ENCODE data around the gene SH3D19. TPM values are rescaled to one million over a fixed set of nuclear protein-coding genes. Genes with fewer than 3 reads are reported as not detected.

The SH3D19 gene
- polyA plus RNA-seq, 3 donors, result not detected

GRCh38 chr4:151217326-151217725 is 108.1 kb downstream of the SH3D19 start:
- intact Hi-C loops (cut with micrococcal nuclease), result no loop called here
- TF ChIP-seq, protein P1, sequence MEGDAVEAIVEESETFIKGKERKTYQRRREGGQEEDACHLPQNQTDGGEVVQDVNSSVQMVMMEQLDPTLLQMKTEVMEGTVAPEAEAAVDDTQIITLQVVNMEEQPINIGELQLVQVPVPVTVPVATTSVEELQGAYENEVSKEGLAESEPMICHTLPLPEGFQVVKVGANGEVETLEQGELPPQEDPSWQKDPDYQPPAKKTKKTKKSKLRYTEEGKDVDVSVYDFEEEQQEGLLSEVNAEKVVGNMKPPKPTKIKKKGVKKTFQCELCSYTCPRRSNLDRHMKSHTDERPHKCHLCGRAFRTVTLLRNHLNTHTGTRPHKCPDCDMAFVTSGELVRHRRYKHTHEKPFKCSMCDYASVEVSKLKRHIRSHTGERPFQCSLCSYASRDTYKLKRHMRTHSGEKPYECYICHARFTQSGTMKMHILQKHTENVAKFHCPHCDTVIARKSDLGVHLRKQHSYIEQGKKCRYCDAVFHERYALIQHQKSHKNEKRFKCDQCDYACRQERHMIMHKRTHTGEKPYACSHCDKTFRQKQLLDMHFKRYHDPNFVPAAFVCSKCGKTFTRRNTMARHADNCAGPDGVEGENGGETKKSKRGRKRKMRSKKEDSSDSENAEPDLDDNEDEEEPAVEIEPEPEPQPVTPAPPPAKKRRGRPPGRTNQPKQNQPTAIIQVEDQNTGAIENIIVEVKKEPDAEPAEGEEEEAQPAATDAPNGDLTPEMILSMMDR (IDR thresholded peaks at IDR 0.05), result no peak
- no peak for DNase-seq
- H3K27ac Mint-ChIP-seq, result no peak overlapping the region
- H3K9me3 Mint-ChIP-seq, result peaks cover 0 to 4% (median 0%) of the 10 kb centered on the region in 7 donors
- H3K27me3 ChIP-seq (ENCODE audit: control insufficient read depth in 2 of 2, insufficient read depth in 2 of 2, low read length in 2 of 2), result no peaks in the 10 kb centered on the region
- H3K4me1 Mint-ChIP-seq, result no peaks in the 10 kb centered on the region
- no peaks in the 10 kb centered on the region for H3K9me3 ChIP-seq (replicated peaks in 1 of 2; ENCODE audit: control insufficient read depth in 1 of 2, insufficient read depth in 1 of 2, low read length in 2 of 2)
- no peak overlapping the region for H3K27ac ChIP-seq (ENCODE audit: low read depth in 1 of 2, low read length in 2 of 2)
- H3K36me3 Mint-ChIP-seq, result no peaks in the 10 kb centered on the region
- no peaks in the 10 kb centered on the region for H4K20me1 ChIP-seq (ENCODE audit: insufficient read depth, low read length)
- H3K27me3 Mint-ChIP-seq (ENCODE audit: low read depth in 3 of 3), result peaks cover 0 to 3% (median 3%) of the 10 kb centered on the region in 3 donors
- H3K36me3 ChIP-seq (replicated peaks in 1 of 2; ENCODE audit: control insufficient read depth in 1 of 2, insufficient read depth in 2 of 2, low read length in 2 of 2), result no peaks in the 10 kb centered on the region
- WGBS (ENCODE audit: insufficient coverage), result no CpG with 5 or more reads among the region's 2 CpGs
- H3K4me3 ChIP-seq (replicated peaks in 1 of 3; ENCODE audit: low read depth in 2 of 3, low read length in 3 of 3), result no peak overlapping the region
- no peak overlapping the region for H3K4me3 Mint-ChIP-seq
- H2AFZ ChIP-seq (ENCODE audit: insufficient read depth, low read depth, low read length, poor library complexity, severe bottlenecking), result no peak overlapping the region
- no peaks in the 10 kb centered on the region for H3K4me1 ChIP-seq (ENCODE audit: control insufficient read depth in 1 of 2, insufficient read depth in 2 of 2, low read length in 2 of 2)
- H3K9ac ChIP-seq (ENCODE audit: insufficient read depth, low read length, poor library complexity, severe bottlenecking), result no peak overlapping the region
- no peak overlapping the region for H3K4me2 ChIP-seq (replicated peaks; ENCODE audit: extremely low read depth, low read length, poor library complexity, severe bottlenecking)
- H3K79me2 ChIP-seq (ENCODE audit: insufficient read depth, low read length), result no peaks in the 10 kb centered on the region

DNA sequence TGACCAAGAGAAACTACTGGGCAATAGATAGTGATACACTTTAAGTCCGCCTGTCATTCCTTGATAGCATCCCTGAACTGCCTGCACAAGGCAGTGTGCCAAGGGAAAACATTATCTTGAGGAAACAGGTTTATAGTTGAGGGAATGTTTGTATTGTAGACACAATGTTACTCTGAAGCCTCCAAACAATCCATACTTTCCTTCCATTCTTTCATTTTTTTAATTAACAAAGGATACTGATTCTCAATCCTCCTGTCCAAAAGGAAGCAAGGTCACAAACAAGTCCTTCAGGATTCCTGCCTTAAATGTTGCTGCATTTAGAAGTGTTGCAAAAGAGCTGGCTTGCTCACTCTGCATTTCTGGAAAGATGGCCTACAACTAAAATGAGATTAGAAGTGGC is 110.1 kb downstream of the SH3D19 start:
- no peak overlapping the region for H3K27ac ChIP-seq (ENCODE audit: low read depth in 1 of 2, low read length in 2 of 2)
- no peaks in the 10 kb centered on the region for H3K36me3 ChIP-seq (replicated peaks in 1 of 2; ENCODE audit: control insufficient read depth in 1 of 2, insufficient read depth in 2 of 2, low read length in 2 of 2)
- intact Hi-C loops (cut with micrococcal nuclease), result no loop called here
- Mint-ChIP-seq H3K27me3 (ENCODE audit: low read depth in 3 of 3) (peaks cover 0 to 3% (median 3%) of the 10 kb centered on the region in 3 donors), H3K36me3 (no peaks in the 10 kb centered on the region), H3K27ac (no peak overlapping the region), H3K4me3 (no peak overlapping the region), H3K4me1 (no peaks in the 10 kb centered on the region), H3K9me3 (peaks cover 0 to 4% (median 0%) of the 10 kb centered on the region in 7 donors)
- no peak overlapping the region for H3K9ac ChIP-seq (ENCODE audit: insufficient read depth, low read length, poor library complexity, severe bottlenecking)
- no CpG with 5 or more reads among the region's 1 CpG for WGBS (ENCODE audit: insufficient coverage)
- H3K4me2 ChIP-seq (replicated peaks; ENCODE audit: extremely low read depth, low read length, poor library complexity, severe bottlenecking), result no peak overlapping the region
- TF ChIP-seq, protein P1 (IDR thresholded peaks at IDR 0.05), result no peak
- no peaks in the 10 kb centered on the region for H3K4me1 ChIP-seq (ENCODE audit: control insufficient read depth in 1 of 2, insufficient read depth in 2 of 2, low read length in 2 of 2)
- DNase-seq, result no peak
- no peaks in the 10 kb centered on the region for H4K20me1 ChIP-seq (ENCODE audit: insufficient read depth, low read length)
- H3K9me3 ChIP-seq (replicated peaks in 1 of 2; ENCODE audit: control insufficient read depth in 1 of 2, insufficient read depth in 1 of 2, low read length in 2 of 2), result no peaks in the 10 kb centered on the region
- no peaks in the 10 kb centered on the region for H3K79me2 ChIP-seq (ENCODE audit: insufficient read depth, low read length)
- no peak overlapping the region for H3K4me3 ChIP-seq (replicated peaks in 1 of 3; ENCODE audit: low read depth in 2 of 3, low read length in 3 of 3)
- no peaks in the 10 kb centered on the region for H3K27me3 ChIP-seq (ENCODE audit: control insufficient read depth in 2 of 2, insufficient read depth in 2 of 2, low read length in 2 of 2)
- no peak overlapping the region for H2AFZ ChIP-seq (ENCODE audit: insufficient read depth, low read depth, low read length, poor library complexity, severe bottlenecking)

Data from CD14-positive monocyte (primary cell).